ENCODE data around the gene AFAP1L1.

AFAP1L1 gene

DNA sequence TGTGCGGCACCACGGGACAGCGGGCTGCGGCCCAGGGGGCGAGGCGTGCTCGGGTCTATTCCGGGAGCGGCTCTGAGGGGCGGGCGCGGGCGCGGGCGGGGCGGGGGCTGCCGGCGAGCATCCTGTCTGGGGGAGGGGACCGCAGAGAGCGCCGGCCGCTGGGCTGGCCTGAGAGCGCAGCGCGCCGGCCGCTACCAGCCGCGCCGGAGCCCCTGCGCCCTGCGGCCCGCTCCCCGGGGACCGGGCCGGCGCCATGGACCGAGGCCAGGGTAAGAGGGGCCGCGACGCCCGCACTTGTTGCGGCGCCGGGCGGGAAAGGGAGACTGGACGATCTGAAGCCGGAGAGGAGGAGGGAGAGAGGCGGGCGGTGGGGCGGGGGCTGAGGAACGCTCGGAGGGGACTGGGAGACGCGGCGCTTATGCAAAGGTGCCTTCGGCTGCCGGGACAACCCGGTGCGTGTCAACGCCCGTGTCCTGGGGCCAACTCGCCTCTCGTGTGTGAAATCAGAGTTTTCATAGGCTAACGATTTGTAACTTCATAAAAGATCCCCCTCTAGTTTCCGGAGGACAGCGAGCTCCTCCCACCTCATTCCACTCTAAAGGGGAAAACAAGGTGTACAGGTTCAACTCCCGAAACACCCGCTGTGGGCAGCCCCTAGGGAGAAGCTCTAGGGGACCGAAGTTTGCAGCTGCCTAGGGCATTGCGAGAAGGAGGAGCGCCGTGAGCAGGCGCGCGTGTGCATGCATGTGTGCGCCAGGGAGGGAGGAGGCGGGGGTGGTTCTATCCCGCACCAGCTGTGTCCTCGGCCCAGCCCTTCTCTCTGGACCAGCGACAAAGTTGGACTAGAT, at the start of gene AFAP1L1:
Gene AFAP1L1 (plus strand): TSS at position 144 of the 848 bp plus-strand sequence. CDS start 110 bp downstream, at position 254.
- peak in 1 of 2 donors; percentile 4 for DNase-seq (ENCODE audit: low read depth in 2 of 2)

DNA sequence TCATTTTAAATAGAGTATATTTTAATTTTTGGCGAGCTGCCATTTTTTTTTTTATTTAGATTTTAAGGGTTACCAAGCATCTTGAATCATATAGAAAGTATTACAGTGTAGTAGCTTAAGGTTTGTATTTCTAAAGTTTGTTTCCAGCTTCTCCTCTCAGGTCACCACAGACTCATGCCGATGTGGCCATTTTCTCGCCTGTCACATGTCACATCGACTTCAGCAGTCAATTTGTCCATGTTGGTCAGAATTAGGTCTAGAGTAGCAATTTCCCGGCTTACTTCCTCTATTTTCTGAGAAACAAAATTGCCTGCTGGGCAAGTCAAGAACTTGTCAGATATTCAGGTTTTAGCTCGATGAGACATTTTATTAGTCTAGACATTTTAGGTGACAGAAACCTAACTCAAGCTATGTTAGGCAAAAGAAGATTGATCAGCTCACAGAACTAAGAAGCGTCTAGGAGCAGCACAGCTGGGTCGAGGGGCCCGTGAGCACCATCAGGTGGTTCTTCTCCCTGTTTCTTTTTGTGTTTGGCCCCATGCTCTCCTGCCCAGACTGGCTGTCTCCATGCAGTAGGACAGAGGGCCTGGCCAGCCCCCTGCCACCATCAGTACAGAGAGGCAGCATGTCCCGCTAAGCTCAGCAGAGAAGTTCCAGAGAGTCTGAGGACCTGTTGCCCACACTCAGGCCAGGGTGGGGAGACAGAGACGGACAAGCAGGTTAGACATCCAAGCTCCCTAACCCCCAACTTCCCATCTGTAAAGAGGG, 48.4 kb upstream of the AFAP1L1 start:
- DNase-seq (ENCODE audit: low read depth in 2 of 2): no peak

DNA sequence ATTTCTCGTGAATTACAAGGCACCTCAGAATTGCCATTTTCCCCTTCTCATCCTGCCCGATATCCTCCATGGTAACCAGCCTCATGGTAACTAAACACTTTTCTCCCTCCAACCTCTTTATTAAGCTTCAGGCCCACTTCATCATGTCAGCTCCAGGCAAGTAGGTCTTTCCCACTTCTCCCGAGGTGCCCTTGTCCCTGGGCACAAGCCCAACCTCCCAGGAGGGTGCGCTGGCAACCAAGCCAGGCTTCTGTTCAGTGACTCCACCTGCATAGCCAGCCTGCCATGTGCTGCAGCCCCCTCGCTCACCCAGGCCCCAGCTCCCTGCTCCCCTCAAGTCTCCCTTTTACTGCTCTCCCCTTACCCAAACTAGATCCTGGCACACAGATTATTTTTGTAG, 47.4 kb upstream of the AFAP1L1 start:
- DNase-seq (ENCODE audit: low read depth in 2 of 2): no peak

DNA sequence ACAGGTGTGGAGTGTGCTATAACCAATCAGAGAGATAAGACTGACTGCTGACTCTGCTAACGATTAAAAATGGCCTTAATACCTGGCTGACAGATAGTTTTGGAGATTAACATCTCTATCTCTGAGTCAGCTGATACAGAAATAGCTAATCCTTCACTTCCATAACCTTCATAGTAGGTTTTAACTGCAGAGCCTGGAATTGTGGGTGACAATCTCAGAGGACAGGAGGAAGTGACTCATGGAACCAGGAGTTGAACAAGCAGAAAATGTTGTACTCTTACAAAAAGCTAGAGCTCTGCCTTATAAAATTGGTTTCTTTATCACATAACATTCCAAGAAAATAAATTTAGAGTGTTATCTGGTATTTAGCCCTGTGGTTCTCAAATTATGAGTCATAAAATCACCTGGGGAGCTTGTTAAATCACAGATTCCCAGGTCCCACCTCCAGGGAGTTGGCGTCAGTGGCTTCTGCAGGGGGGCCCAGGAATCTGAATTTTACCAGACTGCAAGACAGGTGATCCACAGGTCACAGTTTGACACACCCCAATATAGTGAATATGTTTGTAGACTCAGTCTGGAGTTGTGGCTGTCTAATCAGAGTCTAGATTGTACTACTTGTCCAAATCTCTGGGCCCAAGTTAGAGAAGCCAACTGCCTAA, 44.4 kb upstream of the AFAP1L1 start:
- no peak for DNase-seq (ENCODE audit: low read depth in 2 of 2)

DNA sequence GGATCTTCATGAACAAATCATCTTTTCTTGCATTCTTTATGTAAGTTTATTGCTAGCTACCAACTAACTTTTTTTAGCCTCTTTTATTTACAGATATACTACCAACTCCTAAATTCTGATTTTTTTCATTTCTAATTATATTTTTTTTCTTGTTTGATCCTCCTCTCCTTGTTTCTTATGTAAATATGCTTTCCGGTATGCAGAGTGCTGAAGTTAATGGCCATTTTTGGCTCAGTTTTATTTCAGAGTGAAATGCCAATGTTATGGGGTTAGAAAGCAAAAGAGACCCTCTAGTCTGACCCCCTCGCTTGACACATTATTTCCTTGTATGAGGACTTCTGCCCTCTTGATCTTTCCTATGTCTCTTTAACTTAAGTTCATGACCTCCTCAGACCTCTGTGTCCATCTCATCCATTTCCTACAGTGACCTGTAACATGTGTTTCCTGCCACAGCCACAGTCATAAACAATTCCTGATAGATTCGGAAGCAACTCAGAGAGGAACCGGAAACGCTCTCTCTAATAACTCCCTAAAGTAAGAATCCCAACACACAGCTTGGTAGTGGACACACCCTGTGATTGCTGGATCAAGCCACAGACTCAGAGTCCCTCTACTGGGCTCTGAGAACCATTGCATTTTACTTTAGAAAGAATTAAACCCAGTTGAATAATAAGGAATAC, 42.9 kb upstream of the AFAP1L1 start:
- DNase-seq (ENCODE audit: low read depth in 2 of 2): no peak

DNA sequence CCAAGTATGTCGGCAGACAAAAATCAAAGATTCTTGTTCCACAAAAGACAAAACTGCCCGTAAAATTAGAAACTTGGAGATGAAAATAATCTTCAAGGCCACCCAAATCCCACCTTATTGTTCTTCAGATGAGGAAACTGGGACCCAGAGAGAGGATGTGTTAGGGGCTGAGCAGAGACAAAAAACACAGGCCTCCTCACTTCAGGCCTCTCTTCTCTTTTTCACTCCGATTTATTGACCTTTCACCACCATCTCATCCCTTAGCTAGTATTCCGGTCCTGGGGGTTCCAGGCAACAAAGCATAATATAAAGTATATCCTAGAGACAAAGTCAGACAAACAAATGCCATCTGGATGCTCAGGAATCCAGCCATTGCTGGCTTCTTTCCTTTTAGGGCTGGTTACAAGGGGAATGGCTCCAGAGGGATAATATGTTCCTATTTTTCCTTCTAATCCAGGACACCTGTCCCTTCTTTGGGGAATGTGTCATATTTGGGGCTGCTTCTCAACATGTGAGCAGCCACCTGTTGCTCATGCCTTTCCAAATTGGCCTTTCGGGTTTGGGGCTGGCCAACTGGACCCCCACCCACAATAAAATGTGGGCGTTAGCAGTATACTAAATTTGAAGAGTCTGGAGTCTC, 42.2 kb upstream of the AFAP1L1 start:
- no peak for DNase-seq (ENCODE audit: low read depth in 2 of 2)

DNA sequence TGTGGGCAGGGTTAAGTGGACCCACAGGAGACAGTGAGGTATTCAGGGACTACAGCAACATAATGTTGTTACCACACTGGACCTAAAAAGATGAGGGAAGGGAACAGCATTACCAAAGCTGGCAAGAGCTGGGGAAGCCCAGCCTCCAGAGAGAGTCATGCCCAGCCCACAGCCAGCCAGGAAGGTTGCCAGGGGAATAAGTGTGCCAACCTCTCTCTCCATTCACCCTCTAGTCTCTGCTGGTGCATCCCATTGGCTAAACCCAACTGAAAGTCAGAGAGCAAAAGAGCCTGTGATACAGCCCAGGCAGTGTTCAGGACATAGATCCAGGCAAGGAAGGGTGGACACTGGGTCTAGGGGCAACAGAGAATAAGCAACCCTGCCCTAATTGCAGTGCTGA, 35.8 kb upstream of the AFAP1L1 start:
- DNase-seq (ENCODE audit: low read depth in 2 of 2): no peak

DNA sequence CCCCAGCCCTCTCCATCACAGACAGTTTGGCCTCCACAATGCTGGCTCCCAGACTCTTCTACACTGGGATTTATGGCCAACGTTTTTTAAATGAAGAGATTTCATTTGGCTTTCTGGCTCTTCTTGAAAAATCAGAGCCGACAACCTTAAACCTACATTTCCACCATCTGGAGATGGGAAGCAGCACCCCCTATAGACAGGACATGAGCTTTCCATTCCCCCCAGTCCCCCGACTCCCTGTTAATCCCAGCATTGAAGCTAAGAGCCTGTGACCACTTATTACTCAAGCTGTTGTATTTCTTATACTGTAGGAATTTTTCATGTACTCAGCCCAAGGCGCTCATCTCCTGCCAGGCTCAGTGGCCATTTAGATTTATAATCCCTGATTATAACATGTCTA, 34.0 kb upstream of the AFAP1L1 start:
- no peak for DNase-seq (ENCODE audit: low read depth in 2 of 2)

DNA sequence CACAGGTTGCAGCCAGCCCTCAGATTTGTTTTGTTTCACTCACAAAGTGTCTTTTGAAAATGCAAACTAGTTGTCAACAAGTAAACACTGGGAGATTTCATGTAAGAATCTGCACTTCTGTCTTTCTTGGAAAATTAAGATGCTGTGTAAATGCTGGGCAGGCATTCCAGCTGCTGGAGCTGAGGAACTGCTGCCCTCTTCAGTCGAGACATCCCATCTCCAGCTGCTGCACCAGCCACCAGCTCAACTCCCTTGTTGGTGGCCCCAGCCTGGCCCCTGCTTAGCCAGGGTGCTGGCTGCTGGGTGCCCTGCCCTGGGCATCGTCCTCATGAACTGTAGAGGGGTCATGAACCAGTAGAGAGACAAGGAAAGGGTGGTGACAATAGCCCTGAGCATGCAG, 33.1 kb upstream of the AFAP1L1 start:
- DNase-seq (ENCODE audit: low read depth in 2 of 2): no peak

DNA sequence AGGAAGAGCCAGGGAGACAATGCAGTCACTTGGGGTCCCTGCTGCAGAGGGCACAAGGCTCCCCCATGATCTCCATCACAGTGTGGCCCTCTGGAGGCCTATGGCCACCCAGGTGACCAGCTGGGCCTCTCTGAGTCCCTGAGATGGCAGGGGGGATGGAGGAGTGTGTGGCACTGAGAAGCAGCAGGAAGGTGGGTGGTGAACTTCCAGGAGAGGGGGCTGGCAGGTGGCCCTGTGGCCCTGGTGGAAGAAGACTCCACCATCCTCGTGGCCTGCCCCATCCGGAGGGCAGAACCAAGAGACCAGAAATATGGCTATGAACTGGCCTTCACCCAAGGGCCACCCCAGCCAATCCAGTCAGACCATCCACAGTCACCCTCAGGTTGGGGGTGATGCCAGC, 31.7 kb upstream of the AFAP1L1 start:
- no peak for DNase-seq (ENCODE audit: low read depth in 2 of 2)

DNA sequence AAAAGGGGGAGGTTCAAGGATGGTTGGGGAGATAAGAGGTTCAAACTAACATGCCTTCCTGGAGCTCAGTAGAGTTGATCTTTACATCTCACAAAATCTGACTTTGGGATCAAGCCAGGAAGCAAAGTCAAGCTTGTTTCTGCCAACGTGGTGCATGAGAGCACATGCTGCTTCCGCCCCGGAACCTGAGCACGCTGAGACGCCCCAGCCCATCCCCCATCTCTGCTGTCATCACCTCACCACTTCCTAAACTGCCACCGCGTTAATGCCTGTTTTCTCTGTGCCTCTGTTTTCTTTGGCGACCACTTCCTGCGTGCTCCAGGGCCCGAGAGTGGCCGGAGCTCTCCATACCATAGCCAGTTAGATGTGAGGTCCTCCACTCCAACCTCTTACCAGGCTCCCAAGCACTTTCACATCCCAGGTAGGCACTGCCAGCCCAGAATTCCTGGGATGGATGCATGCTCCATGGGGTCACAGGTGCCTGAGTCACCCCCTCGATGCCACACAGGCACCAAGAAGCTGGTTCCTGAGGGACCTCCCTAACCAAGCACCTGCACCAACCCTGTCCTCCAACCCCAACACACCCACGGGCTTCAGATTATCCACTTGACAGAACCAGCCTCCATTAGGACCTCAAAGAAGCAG, 31.2 kb upstream of the AFAP1L1 start:
- DNase-seq (ENCODE audit: low read depth in 2 of 2): peak; percentile 57 to 75

DNA sequence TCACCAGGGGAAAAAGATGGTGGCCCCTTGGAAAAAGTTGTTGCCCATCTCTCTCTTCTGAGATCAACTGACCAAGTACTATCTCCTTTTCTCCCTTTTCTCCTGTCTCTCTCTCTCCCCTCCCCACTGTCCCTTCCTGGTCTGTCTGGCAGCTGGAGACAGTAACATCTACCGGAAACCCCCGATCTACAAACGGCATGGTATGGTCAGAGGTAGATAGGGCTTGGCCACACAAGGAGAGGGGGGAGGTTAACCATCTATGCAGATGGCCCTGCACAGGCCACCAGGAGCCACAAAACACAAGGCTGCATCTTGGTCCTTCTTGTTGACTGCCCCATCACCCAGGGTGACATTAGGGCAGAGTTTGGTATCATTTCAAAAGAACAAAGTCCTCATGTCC, 29.3 kb upstream of the AFAP1L1 start:
- DNase-seq (ENCODE audit: low read depth in 2 of 2): no peak

DNA sequence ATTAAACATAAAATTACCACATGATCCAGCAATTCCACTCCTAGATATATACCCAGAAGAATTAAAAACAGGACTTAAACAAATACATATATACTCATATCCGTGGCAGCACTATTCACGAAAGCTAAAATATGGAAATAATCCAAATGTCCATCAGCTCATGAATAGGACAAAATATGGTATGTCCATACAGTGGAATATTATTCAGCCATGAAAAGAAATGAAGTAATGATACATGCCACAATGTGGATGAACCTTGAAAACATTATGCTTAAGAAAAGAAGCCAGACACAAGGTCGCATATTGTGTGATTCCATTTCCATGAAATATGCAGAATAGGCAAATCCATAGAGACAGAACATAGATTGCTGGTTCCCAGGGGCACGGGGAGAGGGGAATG, 24.8 kb upstream of the AFAP1L1 start:
- DNase-seq (ENCODE audit: low read depth in 2 of 2): no peak

DNA sequence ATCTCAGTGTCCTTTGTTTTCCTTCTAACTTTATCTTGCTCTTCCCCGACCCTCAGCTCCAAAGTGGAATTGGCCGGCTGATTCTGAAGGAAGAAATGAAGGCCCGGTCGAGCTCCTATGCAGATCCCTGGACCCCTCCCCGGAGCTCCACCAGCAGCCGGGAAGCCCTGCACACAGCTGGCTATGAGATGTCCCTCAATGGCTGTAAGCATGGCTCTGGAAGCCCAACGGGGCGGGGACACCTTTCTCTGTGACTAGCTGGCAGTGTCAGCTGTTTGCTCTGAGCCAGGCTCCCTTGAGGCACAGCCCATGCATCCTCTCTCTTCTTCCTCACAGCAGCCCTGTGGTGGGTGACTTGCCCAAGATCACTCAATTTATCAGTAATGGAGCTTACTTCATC, 23.9 kb upstream of the AFAP1L1 start:
- no peak for DNase-seq (ENCODE audit: low read depth in 2 of 2)

DNA sequence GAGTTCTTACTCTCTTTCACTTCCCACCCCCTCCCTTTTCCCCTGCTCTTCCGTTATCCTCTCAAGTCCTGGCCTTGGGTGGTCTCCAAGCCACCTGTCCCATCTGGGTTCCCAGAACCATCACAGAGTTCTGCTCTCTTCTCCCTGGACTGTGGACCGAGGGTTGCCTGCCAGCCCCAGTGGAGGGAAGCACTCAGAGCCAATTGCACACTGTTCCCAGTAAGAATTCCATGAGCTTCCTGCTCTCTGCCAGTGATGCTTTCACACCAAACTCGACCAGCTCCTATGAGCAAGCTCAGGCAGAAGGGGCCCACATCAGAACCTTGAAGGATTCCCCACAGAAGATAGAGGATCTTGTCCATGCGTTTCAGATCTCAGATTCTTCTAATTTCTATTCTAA, 20.1 kb upstream of the AFAP1L1 start:
- DNase-seq (ENCODE audit: low read depth in 2 of 2): no peak

DNA sequence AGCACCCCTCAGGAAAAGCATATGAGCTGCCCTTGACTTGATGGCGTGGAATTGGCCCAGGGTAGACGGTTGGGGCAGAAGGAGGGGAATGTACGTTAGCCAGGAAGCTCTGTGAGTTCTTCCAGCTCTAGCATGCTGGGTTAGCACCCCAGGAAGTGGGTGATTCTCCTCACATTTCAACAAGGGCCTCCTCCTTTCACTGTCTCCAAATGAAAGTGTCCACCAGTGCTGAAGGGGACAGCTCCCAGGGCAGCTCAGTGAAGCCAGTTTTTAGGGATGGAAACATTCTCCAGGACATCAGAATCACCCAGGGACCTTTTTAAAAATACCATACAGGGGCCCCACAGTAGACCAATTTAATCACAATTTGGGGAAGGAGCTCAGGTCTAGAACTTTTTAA, 17.2 kb upstream of the AFAP1L1 start:
- no peak for DNase-seq (ENCODE audit: low read depth in 2 of 2)

DNA sequence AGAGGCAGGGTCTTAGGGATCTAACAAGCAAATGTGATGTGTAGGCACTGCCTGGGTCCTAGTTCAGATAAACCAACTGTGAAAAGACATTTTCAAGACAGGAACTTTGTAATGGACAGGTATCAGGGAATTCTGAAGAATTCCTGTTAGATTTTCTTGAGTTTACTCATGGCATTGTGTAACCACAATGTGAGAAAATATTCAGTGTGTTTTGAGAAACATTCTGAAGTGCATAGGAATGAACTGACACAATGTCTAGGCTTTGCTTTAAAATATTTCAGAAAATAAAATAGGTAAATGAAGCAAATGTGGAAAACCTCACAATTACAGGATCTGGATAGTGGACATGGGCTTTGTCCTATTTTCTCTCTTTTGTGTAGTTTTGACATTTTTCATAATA, 15.2 kb upstream of the AFAP1L1 start:
- DNase-seq (ENCODE audit: low read depth in 2 of 2): no peak

DNA sequence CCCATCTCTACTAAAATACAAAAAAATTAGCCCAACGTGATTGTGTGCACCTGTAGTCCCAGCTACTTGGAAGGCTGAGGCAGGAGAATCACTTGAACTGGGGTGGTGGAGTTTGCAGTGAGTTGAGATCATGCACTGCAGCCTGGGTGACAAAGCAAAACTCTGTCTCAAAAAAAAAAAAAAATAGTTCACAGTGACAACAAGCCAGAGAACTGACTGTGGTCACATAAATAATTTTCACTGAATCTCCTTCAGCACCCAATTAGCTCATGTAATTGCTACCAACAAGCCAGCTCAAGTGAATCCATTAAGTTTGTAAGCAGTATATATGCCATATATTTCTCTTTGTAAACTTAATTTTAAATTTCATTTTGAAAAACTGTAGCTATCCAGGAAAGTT, 14.5 kb upstream of the AFAP1L1 start:
- no peak for DNase-seq (ENCODE audit: low read depth in 2 of 2)

DNA sequence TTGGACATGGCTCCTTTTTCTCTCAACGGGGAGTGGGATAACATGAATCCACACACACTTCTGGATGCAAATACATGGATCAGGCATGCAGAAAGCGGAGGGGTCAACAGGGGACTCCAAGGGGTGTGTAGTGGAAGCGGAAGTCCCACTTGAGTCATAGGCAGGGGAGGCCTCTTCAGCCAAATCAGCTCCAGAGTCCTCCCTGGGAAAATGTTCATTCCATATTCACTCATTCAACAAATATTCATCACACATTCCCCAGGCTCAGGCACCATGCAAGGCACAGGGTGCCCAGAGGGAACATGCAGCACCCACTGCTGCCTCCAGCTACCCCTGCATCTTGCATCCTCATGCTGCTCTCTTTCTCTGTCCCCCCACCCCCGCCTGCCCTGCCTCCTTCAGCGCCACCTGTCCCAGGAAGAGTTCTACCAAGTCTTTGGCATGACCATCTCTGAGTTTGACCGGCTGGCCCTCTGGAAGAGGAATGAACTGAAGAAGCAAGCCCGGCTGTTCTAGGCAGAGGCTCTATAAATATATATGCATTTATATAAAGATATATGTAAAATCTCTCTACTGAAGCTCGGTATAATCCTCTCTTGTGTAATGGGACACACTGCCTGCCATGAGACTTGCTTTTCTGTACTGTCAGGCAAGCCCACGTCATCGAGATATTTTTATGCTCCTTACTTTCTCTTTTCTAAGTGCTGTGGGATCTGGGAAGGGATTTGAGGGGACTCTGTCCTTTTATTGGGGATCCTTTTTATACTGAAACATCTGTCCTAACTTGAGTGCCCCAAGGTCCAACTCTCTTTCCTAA, 13.6 kb upstream of the AFAP1L1 start:
- DNase-seq (ENCODE audit: low read depth in 2 of 2): no peak

DNA sequence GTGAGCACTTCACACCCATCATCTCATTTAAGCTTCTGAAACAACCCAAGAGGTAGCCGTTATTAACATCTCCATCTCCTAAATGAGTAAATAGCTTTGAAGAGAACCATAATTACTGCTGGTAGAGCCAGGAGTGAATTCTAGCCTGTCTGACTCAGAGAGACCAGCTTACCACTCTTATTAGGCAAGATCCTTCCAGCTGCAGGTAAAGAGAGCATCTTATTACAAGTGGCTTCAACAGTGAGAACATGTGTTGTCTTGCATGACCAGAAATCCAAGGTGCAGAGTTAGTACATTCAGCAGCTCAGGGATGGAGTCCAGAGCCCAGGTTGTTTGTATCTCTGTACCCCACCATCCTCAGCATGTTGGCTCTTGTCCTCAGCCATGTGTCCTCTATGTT, 10.9 kb upstream of the AFAP1L1 start:
- DNase-seq (ENCODE audit: low read depth in 2 of 2): no peak
